HG03039 (cell line): ENCODE data around the gene LGMN.
"Not testable (repeated sequence)": the region's sequence is repeated elsewhere in the genome, so short reads cannot be mapped to it uniquely, and the experiment has no call there.

Source experiments
- ATAC-seq: cut with Tn5 transposase; IDR thresholded peaks from one replicate; pipeline ENCODE4 v1.9.1; 2021; ENCODE audit warnings: mild to moderate bottlenecking, moderate library complexity; ENCODE audit not compliant: unreplicated experiment

LGMN gene

DNA sequence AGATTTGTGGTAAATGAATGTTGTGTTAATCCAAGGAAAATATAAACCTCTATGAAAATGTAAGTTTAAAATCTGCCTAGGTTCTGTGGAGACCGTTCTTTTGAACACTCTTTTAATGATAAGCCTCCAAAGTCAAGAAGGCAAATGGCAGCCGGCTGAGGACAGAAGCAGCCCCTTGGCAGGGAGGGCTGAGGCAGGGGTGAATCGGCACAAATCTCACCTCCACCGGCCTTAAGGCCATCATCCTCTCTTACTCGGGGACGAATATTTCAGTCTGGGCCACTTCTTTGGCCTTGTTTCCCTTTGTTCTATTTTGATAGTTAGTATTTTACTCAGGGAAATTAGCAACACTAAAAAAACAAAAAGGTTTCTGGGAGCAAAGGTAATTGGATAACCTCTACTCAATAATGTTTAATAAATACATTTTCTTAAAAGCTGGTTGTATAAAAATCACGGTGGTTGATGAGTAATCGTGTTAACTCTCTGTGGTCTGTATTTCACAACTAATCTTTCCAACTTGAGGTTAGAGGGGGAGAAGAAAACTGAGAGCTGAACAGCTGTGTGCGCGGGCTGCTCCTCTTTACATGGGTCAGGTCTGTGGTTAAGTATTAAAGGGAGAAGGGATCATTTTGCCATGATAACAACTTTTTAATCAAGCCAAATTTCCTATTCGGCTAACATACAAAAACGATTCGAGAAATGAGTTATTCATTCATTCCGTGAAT is 18.6 kb downstream of the LGMN start:
- peak; percentile 85 for ATAC-seq

DNA sequence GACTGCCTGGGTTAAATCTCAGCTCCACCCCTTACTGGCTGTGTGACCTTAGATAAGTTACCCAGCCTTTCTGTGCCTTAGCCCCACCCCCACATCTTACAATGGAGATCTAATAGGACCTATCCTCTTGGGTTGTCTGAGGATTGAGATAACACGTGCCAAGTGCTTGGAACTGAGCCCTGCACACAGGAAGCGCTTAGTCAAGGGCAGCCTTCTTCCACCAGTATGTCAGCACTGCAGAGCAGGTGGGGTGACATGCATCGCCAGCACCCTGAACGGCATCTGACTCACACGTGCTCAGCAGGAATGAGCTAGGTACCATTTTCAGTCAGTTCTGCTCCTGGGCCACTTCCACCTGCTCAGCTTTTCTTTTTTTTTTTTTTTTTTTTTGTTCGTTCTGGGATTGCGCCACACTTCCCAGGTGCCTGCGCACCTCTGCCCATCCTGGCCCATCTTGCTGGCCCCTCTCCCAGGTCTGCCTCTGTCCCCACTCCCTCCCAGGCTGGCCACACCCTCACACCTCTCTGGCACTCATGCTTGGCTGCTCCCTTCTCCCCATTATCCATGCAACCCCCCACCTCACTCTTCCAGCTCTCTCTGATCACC is 19.6 kb downstream of the LGMN start:
- no peak for ATAC-seq

DNA sequence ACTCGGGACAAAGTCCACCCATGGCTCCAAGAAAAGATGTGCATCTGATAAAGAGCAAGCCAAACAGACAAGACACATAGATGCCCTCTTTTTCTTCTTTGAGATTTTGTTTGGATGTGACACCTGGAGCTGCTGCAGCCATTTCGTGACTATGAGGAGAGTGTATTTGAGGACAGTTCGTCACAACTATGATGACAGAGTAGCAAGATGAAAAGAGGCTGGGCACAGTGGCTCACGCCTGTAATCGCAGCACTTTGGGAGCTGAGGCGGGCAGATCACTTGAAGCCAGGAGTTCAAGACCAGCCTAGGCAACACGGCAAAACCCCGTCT is 21.5 kb downstream of the LGMN start:
- ATAC-seq: no peak

DNA sequence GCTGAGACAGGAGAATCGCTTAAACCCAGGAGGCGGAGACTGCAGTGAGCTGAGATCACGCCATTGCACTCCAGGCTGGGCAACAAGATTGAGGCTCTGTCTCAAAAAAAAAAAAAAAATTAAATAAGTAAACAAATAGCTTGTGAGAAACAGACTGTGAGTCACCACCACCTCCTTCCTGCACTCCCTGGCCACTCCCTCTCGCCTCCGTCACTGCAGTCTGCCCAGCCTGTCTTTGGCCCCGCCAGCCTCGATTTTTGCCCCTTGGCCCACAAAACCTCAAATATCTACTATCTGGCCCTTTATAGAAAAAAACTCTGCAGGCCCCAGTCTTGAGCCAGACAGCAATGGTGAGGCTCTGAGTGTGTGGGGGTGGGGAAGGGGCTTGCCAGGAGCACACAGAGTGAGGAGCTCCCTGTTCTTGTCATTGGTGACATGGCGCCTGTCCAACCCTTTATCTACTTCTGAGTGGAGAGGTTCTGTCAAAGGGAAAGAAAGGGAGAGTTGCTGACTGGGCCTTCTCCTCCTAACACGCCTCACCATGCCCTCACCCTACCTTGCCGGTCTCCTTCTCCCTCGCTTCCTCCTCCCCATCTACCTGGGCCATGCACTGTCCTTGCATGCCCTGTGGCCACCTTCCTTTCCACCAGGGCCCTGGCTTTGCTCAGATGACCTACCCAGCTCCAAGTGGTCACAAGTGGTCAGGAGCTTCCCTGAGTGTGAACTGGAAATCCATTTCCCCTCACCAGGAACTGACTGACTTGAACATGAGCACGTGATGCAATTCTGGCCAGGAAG is 22.1 kb downstream of the LGMN start:
- no peak for ATAC-seq

GRCh38 chr14:92724516-92725340 is 23.7 kb downstream of the LGMN start:
- no peak for ATAC-seq

DNA sequence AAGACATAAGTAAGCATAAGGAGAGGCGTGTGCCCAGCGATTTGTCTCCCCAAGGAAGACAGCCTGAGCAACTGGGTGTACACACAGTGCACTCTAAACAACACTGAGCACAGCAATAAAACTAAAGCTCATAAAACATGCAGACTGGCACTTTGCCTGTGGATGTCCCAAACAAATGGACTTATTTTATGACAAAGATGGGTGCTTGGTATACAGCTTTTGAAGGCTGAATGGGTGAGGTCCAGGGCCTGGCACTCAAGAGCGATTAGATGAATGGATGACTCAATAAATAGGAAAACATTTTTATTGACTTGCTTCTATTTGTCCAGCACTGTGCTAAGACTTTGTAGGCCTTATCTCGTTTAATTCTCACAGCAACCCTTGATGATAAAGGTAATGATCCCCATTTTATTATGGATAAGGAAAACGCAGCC is 28.5 kb downstream of the LGMN start:
- ATAC-seq: no peak

- no peak for ATAC-seq
These were observed 29.0 kb downstream of the LGMN start for GRCh38 chr14:92719421-92719820.

- no peak for ATAC-seq
These were observed 29.8 kb downstream of the LGMN start for GRCh38 chr14:92718664-92719063.

GRCh38 chr14:92717571-92718042 is 30.8 kb downstream of the LGMN start:
- ATAC-seq: no peak

DNA sequence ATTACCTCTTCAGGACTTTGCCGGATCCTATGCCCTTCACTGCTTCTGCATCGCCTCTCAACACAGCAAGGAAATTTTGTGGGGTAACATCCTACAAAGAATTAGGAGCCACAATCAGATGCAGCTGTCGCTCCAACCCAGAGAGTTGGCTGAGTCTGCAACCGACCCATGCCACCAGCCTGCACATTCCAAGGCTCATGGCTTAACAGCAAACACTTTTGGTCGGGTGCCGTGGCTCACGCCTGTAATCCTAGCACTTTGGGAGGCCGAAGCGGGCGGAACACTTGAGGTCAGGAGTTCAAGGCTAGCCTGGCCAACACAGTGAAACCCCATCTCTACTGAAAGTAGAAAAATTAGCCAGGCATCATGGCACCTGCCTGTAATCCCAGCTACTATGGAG is 32.3 kb downstream of the LGMN start:
- no peak for ATAC-seq

DNA sequence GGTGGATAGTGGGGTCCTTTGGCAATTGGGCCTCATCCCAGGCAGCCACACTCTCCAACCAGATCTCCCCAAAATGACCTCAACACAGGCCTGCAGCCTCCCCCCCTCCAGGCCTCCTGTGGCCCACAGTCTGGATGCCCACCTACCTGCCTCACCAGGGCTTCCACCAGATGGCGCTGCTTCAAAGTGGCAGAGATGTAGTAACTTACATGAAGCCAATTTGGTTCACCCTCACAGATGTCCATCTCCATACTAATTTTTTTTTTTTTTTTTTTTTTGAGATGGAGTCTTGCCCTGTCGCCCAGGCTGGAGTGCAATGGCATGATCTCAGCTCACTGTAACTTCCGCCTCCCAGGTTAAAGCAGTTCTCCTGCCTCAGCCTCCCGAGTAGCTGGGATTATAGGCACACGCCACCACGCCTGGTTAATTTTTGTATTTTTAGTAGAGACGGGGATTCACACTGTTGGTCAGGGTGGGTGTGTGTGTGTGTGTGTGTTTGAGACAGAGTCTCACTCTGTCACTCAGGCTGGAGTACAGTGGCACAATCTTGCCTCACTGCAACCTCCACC is 33.6 kb downstream of the LGMN start:
- not testable (repeated sequence) for ATAC-seq

- ATAC-seq: no peak
These were observed 35.8 kb downstream of the LGMN start for GRCh38 chr14:92712654-92713051.

DNA sequence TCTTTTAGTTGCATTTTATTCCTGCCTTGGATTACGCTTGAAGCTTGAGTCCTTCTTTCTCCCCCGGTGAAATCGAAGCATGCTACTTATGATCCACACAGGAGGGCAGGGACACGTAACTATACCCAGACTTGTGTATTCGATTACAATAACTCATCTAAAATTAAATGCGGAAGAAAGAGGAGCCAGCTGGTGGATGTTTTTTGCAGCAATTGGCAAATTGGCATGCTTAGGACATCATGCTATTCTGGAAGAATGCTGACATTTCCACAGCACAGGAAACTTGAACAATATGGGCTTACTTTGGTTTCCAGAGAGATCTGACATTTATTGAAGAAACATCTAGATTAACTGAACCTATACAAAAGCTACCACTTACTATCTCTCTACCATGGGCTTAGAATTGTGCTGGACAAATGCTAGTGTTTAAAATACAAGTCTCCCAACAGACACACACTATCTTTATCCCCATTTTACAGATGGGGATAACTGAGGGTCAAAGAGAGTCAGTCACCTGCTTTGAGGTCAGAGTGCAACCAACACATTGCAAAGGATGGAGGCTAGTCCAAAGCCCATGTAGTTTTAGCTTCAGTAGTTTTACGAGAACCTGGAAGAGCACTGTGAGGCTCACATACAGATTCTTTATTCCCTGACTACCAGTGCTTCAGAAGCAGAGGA is 36.3 kb downstream of the LGMN start:
- ATAC-seq: no peak

GRCh38 chr14:92710001-92710341 is 38.5 kb downstream of the LGMN start:
- no peak for ATAC-seq

DNA sequence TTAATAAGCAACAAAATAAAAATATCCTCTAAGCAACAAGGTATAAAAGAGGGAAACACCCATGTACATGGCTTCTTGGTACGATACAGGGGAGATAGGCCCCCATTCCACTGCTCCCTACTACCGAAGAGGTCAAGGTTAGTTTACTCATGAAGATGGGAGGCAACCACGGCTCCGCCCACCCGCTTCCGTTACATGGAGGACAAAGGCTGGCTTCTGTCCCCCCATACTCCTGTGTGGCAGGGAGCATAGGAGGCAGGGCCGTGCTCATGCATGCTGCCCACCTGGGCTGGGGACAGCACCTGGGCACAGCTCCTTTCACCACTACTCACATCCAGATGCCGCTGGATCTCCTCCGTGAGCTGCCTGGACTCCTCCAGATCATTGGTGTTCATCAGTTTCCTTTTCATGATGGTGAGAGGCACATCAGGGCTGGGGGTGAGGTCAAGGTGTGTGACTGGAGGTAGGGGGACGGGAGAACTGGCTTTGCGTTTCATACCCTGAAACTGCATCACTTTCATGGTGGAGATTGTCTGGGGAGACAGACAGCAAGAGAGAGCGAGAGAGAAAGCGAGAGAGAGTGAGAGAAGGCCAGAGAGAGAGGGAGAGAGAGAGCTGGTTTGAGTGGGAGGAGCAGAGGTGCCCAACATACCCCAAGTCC is 39.0 kb downstream of the LGMN start:
- ATAC-seq: no peak

GRCh38 chr14:92706386-92706785 is 42.0 kb downstream of the LGMN start:
- no peak for ATAC-seq

DNA sequence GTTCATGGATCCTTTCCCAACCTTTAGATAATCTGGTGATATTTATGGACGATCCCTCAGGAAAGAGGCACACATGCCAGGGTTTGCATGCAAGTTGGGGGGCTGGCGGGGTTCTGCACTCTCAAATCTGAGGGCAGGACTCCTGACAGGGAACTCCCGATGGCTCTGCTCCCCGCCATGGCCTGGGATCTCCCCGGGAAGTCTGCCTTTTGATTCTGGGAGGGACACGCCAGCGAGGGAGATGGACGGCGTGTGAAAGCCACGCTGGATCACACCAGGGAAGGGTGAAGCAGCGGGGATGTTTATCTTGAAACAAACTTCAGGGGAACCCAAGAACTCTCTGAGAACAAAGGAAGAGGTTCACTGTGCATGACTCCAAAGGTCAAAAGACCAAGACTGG is 43.6 kb downstream of the LGMN start:
- ATAC-seq: no peak

DNA sequence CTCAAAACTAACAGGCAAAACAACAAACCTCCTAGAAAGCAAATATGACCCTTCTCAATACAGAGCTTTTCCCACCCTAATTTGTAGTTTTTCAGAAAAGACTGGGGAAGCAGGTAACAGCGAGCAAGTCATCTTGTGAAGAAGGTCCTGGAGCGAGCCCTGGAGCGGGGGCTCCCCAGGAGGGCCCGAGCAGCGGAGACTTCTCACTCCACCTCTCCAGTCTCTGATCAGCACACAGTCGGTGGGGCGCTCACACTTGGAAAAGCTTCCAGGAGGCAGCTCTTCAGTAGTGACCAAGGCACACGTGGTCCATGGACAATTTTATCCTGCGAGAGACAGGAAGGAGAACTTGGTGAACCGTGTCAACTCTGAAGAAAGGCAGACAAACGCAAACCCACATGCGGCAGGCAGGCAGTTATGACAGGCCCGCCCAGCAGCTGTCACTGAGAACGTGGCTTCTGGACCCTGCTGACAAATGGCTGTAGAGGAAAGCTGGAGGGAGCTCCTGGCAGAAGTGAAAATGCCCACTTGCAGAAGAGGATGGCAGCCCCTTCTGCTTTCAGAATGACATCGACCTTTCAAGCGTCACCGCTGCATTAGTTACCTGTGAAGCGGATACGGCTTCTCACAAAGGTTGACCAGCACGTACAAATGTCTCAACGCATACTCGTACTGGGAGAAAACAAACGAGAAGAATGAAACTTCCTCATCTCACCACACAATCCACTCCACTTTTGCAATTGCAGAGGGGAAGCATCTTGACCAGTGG is 44.2 kb downstream of the LGMN start:
- ATAC-seq: peak; percentile 95

DNA sequence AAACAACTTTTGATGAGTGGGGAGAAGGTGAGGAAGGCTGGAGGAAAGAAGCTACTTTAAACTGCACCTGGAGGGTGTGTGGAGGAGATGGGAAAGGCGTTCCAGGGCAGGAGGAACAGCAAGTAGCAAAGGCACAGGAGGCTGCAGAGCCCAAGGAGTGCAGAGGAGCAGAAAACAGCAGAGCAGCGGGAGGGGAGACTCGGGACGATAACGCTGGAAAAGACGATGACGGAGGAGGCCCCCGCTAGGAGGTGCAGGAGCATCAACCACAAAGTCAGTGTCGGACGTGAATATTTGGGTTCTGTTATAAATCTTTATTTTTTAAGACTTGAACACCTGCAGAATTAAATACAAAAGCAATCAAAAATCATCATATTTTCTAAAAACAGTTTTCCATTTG is 44.9 kb downstream of the LGMN start:
- ATAC-seq: no peak
